Activated naive CD8-positive, alpha-beta T cell treated with anti-CD3 and anti-CD28 coated beads, Interleukin-2, amount 50 U/mL, for 16 hours (primary cell): ENCODE results near the gene MRPL50.

ENCODE experiments used
- DNase-seq: peaks from one replicate; pipeline ENCODE4 v3.0.0-alpha.2; 2020; ENCODE audit warnings: low read depth, low spot score

Gene MRPL50

DNA sequence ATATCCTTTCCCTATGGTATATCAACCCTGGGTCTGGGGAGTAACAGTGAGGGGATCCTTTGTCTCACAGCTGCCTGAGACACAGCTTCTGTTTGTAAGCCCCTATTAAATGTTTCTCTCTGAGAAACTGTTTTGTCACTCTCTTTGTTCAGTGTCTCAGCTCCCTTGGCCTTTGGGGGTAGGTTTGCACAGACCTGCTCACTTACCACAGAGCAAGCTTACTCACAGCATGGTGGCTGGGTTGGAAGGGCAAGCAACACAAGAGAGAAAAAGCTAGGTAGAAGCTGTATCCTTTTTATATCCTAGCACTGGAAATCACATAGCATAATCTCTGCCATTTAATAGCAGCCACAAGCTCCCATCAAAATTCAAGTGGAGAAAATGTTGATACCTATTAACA, 18.1 kb downstream of the MRPL50 start:
- DNase-seq: no peak

DNA sequence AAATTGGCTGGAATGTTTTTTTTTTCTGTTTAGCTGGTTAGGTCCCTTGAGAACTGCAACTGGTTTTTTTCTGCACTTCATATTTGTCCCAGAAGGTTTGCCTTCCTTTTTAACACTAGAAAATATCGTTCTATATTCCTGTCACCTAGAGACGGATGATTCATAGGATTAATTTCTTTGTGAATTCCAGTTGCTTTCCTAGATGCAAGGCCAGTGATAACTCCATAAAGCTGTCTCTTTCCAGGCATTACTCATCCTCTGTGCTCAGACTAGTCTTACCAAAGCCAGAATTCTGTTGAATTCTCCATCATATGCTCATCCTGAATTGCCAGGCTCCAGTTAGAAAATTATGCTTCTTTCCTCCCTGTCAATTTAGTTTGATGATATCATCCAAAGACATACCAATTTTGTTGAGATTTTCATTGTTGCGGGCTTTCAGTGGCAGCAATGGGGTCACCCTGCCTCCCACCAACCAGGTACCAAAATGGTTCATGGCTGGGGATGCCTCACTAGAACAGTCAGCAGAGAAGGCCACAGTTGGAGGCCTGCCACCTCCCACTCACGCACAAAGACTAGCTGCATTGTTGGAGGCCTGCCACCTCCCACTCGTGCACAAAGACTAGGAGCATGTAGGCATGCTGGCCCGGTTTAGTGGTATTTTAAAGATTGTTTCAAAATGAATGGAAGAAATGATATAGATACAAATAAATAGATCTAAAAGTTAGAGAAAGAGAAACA, 22.1 kb downstream of the MRPL50 start:
- DNase-seq: no peak

DNA sequence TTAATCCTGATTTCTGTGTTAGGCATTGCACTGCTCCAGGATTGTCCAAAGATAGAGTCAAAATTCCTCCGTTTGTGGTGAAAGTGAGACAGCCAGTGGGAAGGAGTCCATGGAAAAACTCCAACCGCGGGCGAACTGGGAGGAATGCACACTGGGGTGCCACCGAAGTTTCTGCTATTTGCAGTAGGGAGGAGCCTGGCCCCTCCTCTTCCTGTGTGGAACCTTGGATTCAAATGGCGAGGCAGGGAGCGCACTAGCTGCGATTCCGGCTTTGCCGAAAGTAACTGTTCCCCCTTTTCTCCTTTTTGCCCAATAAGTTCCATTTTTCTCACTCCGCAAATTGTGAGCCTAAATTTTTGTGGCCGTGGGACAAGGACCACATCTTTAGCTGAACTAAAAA, 22.9 kb downstream of the MRPL50 start:
- no peak for DNase-seq

DNA sequence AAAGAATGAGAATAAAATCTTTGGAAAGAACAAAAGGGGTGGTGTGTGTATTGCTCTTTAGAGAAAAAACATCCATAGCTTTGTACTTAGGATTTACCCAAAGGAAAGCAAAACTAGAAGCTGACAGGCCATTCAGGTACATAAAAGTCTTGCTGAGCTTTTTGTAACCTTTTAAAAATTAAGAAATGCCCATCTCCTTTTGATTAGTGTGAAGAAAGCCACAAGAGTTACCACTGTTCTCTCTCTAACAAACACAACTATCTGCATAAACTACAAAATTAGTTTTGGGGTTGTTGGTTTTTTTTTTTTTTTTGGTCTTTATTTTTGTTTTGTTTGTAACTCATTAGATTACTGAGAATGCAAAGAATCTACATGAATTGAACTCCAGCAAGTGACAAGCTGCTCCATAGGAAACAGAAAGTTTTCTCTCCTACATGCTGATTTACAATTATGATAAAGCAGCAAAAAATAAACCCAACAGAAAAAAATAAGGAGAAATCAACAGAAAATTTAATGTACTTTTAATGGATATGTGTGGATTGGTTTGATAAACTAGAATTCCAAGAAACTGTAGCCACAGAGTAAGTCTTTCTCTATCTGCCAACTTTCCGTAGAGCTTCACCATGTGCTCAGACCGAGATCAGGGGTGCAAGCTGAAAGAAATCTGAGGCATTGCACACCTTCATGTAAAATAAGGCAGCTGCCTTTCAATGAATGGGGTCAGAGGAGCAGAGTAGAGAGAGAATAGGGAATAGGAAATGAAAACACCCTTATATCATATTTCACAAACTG, 25.9 kb downstream of the MRPL50 start:
- no peak for DNase-seq

DNA sequence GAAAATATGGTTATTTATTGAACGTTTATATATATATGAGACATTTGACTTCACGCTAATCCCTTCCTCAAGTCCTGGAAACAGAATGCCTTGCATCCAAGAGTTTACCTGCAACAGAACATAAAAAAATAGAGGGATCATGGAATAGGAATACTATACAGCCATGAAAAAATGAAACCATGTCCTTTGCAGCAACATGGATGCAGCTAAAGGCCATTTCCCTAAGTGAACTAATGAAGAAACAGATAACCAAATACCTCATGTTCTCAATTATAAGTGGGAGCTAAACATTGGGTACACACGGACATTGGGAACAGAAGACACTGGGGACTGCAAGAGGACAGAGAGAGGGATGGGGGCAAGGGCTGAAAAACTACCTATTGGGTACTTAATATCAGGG, 26.6 kb downstream of the MRPL50 start:
- no peak for DNase-seq

DNA sequence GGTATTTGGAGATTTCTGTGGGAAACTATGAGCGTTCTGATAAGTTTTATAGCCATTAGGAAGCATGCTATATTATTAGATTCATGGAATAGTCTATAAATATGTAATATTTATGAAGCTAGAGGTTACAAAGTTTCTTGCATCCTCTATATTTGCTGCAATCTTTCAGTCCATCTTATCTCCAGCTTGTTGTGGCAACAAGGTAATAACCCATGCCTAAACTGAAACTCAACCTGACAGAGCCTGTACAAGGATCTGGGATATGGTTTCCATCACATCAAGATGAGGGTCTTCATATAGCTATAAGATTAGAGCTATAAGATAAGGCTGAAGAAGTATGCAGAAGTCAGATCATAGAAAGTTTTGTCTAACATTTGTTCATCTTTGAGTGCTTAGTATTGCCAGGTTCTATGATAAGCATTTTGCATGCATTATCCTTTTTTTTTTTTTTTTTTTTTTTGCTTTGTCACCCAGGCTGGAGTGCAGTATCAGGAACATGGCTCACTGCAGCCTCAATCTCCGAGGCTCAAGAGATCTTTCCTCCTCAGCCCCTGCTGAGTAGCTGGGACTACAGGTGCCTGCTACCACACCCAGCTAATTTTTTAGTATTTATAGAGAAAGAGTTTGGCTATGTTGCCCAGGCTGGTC, 28.4 kb downstream of the MRPL50 start:
- no peak for DNase-seq

DNA sequence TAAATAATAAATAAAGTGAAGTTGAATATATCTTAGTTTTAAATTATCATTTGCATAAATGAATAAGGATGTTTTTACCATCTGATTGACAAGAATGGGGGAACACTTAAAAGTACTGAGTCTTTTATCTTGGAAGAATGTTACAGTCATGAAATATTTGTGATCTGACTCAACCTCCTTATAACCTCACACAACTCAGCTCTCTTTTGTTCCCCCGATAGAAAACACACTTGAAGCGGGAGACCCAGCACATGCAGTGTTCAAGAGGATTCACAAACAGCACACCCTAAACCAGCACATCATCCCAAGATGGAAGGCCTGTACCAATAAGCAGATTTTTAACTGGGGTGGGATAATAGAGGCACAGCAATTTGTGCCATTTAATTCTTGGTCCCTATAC, 29.1 kb downstream of the MRPL50 start:
- DNase-seq: no peak

DNA sequence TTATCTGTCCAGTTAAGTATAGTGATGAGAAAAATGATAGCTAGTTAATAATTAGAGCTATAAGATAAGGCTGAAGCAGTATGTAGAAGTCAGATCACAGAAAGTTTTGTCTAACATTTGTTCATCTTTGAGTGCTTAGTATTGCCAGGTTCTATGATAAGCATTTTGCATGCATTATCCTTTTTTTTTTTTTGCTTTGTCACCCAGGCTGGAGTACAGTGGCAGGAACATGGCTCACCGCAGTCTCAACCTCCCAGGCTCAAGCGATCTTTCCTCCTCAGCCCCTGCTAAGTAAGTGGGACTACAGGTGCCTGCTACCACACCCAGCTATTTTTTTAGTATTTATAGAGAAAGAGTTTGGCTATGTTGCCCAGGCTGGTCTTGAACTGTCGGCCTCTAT, 31.1 kb downstream of the MRPL50 start:
- no peak for DNase-seq

DNA sequence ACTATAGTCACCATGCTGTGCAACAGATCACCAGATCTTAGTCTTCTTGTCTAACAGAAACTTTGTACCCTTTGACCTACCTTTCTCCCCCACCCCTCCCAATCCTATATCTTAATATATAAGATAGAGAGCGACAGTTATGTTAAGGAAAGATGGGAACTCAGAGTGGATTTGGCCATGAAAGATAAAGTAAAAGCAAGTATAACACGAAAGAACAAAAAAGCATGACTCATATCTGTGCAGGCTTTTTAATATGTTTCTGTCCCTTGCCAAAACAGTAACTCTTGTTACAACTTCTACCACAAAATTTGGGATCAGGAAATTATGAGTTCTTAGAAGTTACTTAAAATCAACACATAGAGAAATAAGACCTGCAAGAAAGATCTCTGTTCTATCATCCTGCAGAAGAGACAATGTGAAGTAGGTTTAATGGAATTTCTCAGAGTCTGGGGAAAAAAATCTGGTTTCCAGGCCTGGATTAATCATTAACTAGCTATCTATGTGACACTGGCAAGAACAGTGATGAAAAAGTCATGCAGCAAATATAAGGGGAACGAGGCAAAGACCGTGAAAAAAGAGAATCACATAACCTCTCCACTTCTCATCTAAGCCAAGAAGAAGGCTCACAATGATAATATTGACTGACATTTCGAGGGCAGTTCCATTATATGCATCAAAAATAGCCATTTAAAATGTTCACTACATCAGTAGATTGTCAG, 32.2 kb downstream of the MRPL50 start:
- no peak for DNase-seq

DNA sequence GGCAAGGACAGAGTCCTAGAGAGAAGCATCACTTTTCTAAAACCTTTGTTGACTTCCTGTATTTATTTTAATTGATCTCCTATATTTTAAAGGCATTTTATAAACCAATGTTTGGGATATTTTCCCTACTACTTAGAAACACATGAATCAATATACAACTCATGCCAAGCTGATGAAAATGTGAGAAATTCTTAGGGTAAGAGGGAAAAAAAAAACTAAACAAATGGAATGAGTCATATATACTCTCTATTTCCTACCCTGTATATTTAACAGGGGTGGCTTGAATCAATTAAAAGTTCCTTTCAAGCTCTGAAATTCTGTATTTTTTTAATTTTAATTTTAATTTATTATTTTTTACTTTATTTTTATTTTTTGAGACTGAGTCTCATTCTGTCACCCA, 33.2 kb downstream of the MRPL50 start:
- no peak for DNase-seq

DNA sequence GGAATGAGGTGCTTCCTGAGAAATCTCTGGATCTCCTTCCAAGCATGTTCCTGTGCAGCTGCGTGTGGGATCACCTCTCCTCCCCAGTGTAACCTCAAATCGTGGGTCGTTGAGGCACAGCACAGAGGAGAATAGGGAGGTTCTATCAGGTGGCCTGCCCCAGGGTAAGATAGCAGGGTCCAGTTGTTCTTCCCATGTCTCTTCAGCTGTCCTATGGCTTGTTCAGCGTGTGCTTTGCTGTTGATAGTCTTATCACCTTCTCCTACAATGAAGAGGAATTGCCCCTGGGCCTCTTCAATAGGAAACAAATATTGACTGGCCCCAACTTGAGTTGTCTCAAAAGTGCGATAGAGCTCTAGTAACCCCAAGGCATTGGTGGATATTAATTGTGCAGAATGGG, 36.0 kb downstream of the MRPL50 start:
- no peak for DNase-seq

DNA sequence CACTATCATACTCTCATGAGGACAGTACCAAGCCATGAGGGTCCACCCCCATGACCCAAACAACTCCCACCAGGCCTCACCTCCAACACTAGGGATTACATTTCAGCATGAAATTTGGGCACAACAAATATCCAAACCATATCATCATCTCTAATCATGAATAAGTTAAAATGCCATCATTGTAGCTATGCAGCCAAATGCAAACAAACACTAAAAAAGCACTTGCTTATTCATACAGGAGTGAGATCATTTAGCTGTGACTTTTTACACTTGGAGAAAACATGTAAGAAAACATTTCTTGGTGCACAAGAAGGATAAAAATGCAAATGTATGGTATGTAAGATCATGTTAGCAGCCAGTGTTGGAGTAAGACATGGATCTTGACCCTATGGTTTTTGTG, 37.8 kb downstream of the MRPL50 start:
- DNase-seq: no peak

DNA sequence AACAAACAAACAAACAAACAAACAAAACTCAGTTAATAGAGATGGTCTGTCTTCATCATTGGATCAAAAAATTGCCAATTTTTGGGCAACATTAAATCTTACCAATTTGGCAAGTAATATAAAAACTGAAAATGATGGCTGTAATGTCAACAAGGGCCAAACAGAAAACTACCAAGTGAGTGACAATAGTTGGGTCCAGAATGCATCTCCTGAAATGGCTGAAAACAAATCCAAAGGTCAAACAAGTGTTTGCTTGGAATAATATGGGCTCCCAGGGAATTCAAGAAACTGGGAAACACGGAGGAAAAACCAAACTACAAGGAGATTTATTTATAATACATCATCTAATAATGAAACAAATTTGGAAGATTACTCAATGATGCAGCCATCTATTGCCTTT, 38.7 kb downstream of the MRPL50 start:
- DNase-seq: no peak

DNA sequence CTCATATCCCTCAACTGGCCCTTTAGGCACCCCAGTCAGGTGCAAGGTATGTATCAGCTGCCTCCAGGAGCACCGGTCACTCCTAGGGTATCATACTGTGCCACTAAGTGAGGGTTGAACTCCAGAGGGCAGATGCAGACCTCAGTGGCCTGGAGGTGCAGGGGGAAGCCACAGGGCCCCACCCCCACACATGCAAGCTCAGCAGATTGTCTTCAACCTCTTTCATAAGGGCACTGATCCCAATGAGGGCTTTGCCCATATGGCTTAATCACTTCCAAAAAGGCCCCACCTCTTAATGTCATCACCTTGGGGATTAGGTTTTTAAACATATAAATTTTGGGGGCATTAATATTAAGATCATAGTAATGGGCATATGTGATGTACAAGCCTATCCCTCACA, 41.8 kb downstream of the MRPL50 start:
- DNase-seq: no peak

DNA sequence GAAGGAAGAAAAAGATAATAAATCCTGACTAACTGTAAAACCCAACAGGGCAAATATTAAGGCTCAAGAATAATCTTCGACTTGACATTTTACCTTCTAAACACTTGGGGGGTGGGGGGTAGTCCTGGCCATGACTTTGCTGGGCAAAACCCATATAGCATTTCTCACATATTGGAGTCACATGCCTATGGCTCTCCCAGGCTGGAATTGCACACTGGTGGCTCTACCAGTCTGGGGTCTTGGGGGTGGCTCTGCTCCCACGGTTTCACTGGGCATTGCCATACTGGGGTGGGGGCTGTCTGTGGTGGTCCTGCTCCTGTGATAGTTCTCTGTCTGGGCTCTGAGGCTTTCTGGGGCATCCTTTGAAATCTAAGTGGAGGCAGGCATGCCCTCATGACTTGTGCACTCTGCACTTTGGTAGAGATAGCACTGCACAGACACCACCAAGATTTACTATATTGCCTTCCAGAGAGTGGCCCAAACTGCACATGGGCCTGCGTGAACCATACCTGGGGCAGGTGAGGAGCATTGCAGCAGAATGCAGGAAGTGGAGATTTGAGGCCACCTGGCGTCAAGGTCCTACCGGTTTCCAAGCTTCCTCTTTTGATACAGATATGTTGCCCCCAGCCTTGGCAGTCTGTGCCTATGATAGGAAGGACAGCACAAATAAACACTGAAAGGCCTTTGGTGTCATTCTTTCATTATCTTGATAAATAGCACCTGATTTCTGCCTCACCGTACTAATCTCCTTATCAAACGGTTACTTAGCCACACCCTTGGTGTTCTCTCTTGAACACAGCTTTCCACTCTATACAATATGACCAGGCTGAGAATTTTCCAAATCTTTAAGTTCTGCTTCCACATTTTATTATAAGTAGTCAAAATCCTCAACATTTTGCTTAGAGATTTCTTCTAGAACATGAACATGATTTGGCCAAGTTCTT, 43.4 kb downstream of the MRPL50 start:
- no peak for DNase-seq

DNA sequence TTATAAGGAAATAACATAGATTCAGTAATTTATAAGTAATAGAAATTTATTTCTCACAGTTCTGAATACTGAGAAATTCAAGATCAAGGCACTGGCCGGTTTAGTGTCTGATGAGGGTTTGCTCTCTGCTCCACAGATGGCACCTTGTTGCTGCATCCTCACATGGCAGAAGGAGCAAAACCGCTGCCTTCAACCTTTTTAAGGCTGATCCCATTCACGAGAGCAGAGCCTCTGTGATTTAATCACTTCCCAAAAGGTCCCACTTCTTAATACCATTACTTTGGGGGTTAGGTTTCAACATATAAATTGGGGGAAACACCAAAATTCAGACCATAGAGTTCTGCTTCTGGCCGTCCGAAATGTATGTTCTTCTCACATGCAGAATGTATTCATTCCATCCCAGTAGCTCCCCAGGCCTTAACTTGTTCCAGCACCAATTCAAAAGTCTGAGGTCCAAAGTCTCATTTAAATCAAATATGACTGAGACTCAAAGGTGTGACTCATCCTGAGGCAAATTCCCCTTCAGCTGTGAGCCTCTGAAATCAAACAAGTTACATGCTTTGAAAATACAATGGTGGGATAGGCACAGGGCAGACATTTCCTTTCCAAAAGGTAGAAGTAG, 44.2 kb downstream of the MRPL50 start:
- DNase-seq: no peak

DNA sequence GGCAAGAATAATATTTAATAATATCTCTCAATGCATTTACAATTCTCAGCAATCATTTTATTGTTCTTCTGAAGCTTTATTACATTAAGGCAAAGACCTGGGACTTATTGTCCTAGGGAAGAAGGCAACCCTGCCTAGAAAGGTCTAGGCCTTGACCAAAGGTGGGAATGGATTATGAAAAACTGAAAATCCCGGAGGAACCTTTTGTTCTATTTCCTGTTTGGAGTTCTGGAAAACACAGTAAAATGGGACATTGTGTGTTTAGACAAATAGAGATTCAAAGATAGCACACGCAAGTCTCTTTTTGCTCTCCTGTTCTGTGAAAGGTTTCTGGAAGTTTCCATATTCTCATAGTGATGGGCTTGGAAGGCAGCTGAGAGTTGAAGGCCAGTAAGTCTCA, 44.7 kb downstream of the MRPL50 start:
- DNase-seq: no peak

DNA sequence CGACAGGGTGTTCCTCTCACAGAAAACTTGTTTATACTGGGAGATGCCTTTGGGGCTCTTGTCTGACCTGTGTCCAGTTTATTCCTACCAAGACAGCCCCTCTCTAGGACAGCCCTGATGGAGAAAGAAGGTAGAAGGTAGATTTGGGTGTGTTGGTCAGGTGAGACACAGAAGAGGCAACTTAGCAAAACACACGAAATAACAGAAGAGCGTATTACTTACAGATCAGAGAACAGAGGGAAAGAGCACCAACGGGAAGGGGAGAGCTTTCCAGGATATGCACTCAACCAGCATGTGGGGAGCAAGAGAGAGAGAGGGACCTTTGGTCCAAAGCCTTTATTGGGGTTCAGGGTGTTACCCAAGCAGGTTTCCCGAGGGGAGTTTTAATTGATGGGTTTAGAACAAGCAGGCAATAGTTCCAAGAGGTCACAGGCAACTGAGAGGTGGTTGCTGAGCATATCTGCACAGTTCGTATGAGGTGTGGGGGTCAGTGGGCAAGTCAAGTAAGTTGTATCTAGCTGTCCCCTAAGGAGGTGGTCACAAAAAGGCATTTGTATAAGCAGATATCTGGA, 45.4 kb downstream of the MRPL50 start:
- DNase-seq: no peak

DNA sequence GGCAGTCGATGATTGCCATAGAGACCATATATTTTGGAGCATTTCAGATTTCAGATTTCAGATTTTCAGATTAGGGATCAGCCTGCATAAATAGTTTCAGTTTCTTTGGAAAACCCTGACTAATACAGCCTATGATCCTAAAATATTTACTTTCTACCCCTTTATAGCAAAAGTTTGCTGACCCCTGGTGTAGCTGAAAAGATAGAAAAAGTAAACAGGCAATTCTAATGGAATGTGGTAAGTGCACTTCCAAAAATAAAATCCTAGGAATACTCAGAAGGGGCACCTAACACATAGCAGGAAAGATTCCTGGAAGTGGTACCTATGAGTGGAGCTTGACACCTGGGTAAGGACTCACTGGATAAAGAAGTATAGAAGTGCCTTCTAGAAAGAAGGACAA, 48.1 kb downstream of the MRPL50 start:
- no peak for DNase-seq

DNA sequence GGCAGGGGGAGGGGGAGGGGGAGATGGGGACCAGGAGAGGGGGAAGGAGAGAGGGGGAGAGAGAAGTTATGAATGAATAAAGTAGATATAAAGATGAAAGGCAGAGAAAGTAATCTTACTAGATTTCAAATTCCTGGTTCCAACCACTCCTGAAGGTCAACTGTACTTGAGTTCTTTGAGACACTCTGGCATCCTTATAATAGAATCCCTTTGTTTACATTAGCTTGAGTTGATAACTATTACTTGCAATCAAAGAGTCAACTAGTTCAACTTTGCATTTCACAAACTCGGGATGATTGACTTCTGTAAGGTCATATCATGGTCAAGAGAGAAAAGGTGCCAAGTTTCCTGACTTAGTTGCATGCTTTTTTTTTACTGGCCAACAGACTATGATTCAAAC, 55.8 kb downstream of the MRPL50 start:
- no peak for DNase-seq
